DOHH2 (cell line): Measurements from ENCODE around the gene AUTS2.

Experiments used
- H3F3A ChIP-seq: fragments of 200-600 bp; sonication (generic), shearing (Covaris generic); 2 replicates; pipeline ENCODE4 v1.6.0; 2016; ENCODE audit warnings: antibody characterized with exemption, mild to moderate bottlenecking; ENCODE audit not compliant: control insufficient read depth, insufficient read depth
- H3K27ac ChIP-seq: fragments of 200-600 bp; sonication (generic); 2 replicates; pipeline ENCODE4 v1.5.1; 2014; ENCODE audit warnings: low read depth, mild to moderate bottlenecking, low read length, moderate library complexity
- H3K27me3 ChIP-seq: fragments of 200-600 bp; sonication (generic); 2 replicates; pipeline ENCODE4 v1.6.1; 2014; ENCODE audit warnings: mild to moderate bottlenecking, low read length, mixed read lengths; ENCODE audit not compliant: control insufficient read depth
- H3K36me3 ChIP-seq: fragments of 200-600 bp; sonication (generic); 2 replicates; pipeline ENCODE4 v1.6.1; 2014; ENCODE audit warnings: mild to moderate bottlenecking, low read length, moderate library complexity, mixed read lengths; ENCODE audit not compliant: control insufficient read depth
- H3K4me1 ChIP-seq: fragments of 200-600 bp; sonication (generic); 2 replicates; pipeline ENCODE4 v1.6.1; 2014; ENCODE audit warnings: mild to moderate bottlenecking, low read length, mixed read lengths; ENCODE audit not compliant: control insufficient read depth
- H3K4me2 ChIP-seq: fragments of 200-600 bp; sonication (generic); 2 replicates; pipeline ENCODE4 v1.6.0; 2014; ENCODE audit warnings: mild to moderate bottlenecking, low read length, moderate library complexity
- H3K4me3 ChIP-seq: fragments of 200-600 bp; sonication (generic); 2 replicates; pipeline ENCODE4 v1.5.1; 2014; ENCODE audit warnings: mild to moderate bottlenecking, low read length, mixed read lengths
- H3K79me2 ChIP-seq: fragments of 200-600 bp; sonication (generic); 2 replicates; pipeline ENCODE4 v1.6.1; 2014; ENCODE audit warnings: mild to moderate bottlenecking, low read length, mixed read lengths; ENCODE audit not compliant: control insufficient read depth
- H3K9me2 ChIP-seq: fragments of 200-600 bp; sonication (generic); replicated peaks from 2 replicates; pipeline ENCODE4 v1.6.1; 2014; ENCODE audit warnings: mild to moderate bottlenecking, low read length, mixed read lengths; ENCODE audit not compliant: control insufficient read depth
- H3K9me3 ChIP-seq: fragments of 200-600 bp; sonication (generic); 2 replicates; pipeline ENCODE4 v1.6.1; 2014; ENCODE audit warnings: antibody characterized with exemption, low read length, mixed read lengths; ENCODE audit not compliant: control insufficient read depth, insufficient read depth
- H4K20me1 ChIP-seq: fragments of 200-600 bp; sonication (generic); 2 replicates; pipeline ENCODE4 v1.6.0; 2014; ENCODE audit warnings: low read depth, mild to moderate bottlenecking, antibody characterized with exemption, low read length, moderate library complexity; ENCODE audit not compliant: control insufficient read depth, insufficient read depth
- CTCF ChIP-seq: fragments of 200-600 bp; sonication (generic); IDR thresholded peaks from one replicate; pipeline ENCODE4 v1.5.1; 2014; ENCODE audit warnings: antibody characterized with exemption, mild to moderate bottlenecking, low read depth, low read length; ENCODE audit not compliant: poor library complexity, severe bottlenecking
- EZH2phosphoT487 ChIP-seq: fragments of 200-600 bp; sonication (generic); IDR thresholded peaks from 2 replicates; pipeline ENCODE4 v1.6.1; 2017; ENCODE audit warnings: borderline replicate concordance, mild to moderate bottlenecking, antibody characterized with exemption, low read length, moderate library complexity, mixed read lengths

Gene AUTS2

GRCh38 chr7:69714886-69715576, 116.8 kb downstream of the AUTS2 start:
- Histone ChIP-seq H3K4me2 (no peak overlapping the region), H3K9me2 (no peaks in the 10 kb centered on the region), H3K79me2 (peaks cover 98% of the 10 kb centered on the region), H3K9me3 (no peaks in the 10 kb centered on the region), H4K20me1 (peaks cover 5% of the 10 kb centered on the region; the same call in 1 of the 2 replicates), H3K4me1 (peaks cover 33% of the 10 kb centered on the region), H3F3A (no peaks in the 10 kb centered on the region), H3K36me3 (no peaks in the 10 kb centered on the region), H3K27ac (no peak overlapping the region), H3K4me3 (no peak overlapping the region), H3K27me3 (no peaks in the 10 kb centered on the region)
- no peak for TF ChIP-seq CTCF
- TF ChIP-seq EZH2phosphoT487, result no peak

- peaks cover 98% of the 10 kb centered on the region for H3K79me2 ChIP-seq
- H3K4me2 ChIP-seq, result no peak overlapping the region
- peaks cover 7% of the 10 kb centered on the region; the same call in 1 of the 2 replicates for H4K20me1 ChIP-seq
- H3F3A ChIP-seq, result no peaks in the 10 kb centered on the region
- H3K4me1 ChIP-seq, result peaks cover 34% of the 10 kb centered on the region
- H3K9me2 ChIP-seq, result no peaks in the 10 kb centered on the region
- no peaks in the 10 kb centered on the region for H3K36me3 ChIP-seq
- H3K4me3 ChIP-seq, result no peak overlapping the region
- no peak for TF ChIP-seq CTCF
- no peak for TF ChIP-seq EZH2phosphoT487
- H3K9me3 ChIP-seq, result no peaks in the 10 kb centered on the region
- H3K27me3 ChIP-seq, result no peaks in the 10 kb centered on the region
- no peak overlapping the region for H3K27ac ChIP-seq
Observed at GRCh38 chr7:69717221-69717620, 118.9 kb downstream of the AUTS2 start.

- H3K4me3 ChIP-seq, result no peak overlapping the region
- H3K79me2 ChIP-seq, result peaks cover 99% of the 10 kb centered on the region
- no peaks in the 10 kb centered on the region for H3K36me3 ChIP-seq
- H4K20me1 ChIP-seq, result peaks cover 7% of the 10 kb centered on the region; the same call in 1 of the 2 replicates
- no peak overlapping the region for H3K27ac ChIP-seq
- H3K9me3 ChIP-seq, result no peaks in the 10 kb centered on the region
- no peaks in the 10 kb centered on the region for H3K27me3 ChIP-seq
- H3F3A ChIP-seq, result no peaks in the 10 kb centered on the region
- TF ChIP-seq EZH2phosphoT487 (no peak), CTCF (no peak)
- peaks cover 39% of the 10 kb centered on the region for H3K4me1 ChIP-seq
- peak overlapping the region; percentile 20 for H3K4me2 ChIP-seq
- no peaks in the 10 kb centered on the region for H3K9me2 ChIP-seq
Observed at GRCh38 chr7:69719717-69720116, 121.4 kb downstream of the AUTS2 start.
